Measurements from ENCODE around the gene SHF.

GRCh38 chr15:45150997-45151396 lies 36.8 kb downstream of the SHF start:
- TF ChIP-seq CTCF (IDR thresholded peaks at IDR 0.05), result no peak
- no peak for TF ChIP-seq ZFX (IDR thresholded peaks at IDR 0.05; ENCODE audit: borderline replicate concordance)

Data from 22Rv1 (cell line).